VCaP (cell line): ENCODE data around the gene B3GALT5.
A peak's percentile ranks its signal among the peaks of the same experiment; 100 is the strongest.

Source experiments
- H3K27ac ChIP-seq: fragments of 450-650 bp; 2 replicates; pipeline ENCODE4 v1.5.1; 2017
- TF ChIP-seq, protein P1 (sequence below): fragments of 450-650 bp; conservative IDR thresholded peaks from 2 replicates; pipeline ENCODE4 v1.5.1; 2017; ENCODE audit warnings: mild to moderate bottlenecking, moderate library complexity

Gene B3GALT5

DNA sequence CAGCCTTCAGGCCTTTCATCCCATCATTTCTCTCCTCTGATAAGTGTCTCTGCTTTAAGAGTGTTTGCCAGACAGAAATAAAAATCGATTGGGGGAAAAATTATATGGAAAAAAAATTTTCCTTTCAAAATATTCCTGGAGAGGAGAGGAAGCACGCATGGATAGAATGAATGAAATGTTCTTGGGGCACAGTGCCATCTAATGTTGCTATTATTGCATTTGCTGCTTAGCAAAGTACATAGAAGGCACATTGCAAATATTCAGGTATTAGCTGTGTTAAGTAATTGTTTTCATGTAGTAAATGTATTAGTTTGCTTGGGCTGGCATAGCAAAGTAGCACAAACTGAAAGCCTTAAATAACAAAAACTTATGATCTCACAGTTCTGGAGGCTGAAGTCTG lies 18.1 kb downstream of the B3GALT5 start:
- peak overlapping the region; percentile 53 for H3K27ac ChIP-seq
- TF ChIP-seq, protein P1, sequence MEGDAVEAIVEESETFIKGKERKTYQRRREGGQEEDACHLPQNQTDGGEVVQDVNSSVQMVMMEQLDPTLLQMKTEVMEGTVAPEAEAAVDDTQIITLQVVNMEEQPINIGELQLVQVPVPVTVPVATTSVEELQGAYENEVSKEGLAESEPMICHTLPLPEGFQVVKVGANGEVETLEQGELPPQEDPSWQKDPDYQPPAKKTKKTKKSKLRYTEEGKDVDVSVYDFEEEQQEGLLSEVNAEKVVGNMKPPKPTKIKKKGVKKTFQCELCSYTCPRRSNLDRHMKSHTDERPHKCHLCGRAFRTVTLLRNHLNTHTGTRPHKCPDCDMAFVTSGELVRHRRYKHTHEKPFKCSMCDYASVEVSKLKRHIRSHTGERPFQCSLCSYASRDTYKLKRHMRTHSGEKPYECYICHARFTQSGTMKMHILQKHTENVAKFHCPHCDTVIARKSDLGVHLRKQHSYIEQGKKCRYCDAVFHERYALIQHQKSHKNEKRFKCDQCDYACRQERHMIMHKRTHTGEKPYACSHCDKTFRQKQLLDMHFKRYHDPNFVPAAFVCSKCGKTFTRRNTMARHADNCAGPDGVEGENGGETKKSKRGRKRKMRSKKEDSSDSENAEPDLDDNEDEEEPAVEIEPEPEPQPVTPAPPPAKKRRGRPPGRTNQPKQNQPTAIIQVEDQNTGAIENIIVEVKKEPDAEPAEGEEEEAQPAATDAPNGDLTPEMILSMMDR, result peak; percentile 74

DNA sequence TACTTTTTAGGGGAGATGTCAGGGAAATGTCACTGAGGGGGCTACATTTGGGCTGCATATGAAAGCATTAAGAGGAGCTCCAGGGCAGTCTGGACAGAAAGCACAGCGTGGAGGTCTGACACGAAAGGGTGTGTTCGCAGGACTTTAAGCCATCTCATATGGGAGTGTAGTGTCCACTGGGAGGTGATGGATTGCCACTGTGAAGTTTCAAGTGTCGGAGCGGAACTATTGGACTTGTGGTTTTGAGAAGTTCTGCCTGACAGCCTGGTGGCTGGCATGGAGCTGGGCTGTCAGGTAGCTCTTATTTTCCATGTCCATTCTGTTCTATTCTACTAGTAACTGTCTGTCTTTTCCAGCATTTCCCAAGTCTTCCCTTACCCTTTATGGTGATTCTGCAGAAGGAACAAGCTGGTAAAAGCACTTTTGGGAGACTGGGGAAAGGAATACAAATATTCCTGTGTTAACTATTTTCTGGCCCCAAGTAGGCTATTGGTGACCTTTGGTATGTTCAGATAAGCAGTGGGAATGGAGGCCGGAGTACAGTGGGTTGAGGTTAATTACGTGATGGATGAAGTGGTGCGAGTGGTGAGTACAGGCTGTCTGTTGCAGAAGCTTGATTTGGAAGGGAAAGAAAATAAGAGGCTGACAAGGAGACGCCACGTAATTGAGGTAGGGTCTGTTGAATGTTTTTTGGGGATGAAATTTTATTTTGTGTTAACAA lies 19.3 kb downstream of the B3GALT5 start:
- H3K27ac ChIP-seq, result peak overlapping the region; percentile 53
- TF ChIP-seq, protein P1, result no peak

DNA sequence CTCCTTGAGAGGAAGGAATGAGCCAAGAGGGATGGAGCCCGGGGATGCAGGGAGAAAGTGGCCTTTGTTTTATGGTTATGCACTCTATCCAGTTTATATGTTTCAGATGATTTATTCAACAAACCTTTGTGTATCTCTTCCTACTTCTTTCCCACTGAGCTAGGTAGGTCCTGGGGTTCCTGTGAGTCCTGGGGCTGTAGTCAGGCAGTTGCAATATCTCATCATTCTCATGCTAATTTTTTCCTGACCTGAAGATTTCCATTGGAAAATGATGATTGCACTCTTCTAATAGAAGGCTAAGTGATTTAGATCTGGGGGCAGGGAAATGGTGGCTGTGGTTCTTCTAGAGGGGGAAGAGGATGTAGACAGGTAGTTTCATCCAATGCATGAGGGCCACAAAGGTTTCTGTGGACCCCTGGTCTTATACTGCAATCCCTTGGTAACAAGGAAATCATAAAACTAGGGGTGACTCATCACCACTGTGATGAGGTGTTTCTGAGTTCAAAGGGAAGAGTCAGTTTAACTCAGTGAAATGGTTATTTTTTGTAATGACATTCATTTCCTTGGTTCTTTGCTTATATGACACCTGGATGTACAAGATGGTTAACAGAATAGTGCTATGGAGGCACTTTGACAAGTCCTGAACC lies 20.2 kb downstream of the B3GALT5 start:
- TF ChIP-seq, protein P1, result no peak
- no peak overlapping the region for H3K27ac ChIP-seq

DNA sequence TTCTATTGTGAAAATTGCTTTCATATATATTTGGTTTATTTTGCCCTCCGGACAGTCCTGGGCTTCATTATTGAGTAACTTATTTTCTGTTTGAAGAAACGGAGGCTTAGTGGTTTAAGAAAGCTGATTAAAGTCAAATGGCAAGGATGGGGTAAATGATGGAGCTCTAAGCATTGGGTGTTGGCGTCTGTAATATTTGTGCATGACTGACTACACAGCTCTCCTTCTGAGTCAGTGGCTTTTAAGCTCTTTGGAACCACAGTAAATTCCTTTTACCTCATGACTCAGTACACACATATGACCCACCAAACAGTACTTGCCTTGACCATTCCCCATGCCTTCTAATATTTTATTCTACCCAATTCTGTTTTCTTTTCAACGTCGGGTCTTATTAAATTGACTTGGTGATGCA lies 21.0 kb downstream of the B3GALT5 start:
- TF ChIP-seq, protein P1, result no peak
- H3K27ac ChIP-seq, result no peak overlapping the region

DNA sequence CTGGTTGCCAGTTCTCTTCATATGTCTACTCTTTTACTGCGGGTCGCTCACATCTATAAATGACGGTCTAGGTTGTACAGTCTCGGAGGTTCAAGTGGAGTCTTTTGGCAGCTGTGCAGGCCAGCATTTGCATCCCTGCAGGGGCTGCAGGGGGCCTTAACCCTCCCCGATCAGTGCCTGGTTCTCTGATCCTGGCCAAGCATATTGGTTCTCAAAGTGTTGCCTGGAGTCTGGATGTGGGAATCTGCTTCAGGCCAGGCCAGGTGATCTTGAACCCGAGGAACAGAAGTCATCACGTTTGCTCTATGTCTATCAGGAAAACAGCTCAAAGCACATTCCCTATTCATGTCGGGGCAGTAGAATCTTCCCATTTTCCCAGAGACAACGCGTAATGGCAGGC lies 21.8 kb downstream of the B3GALT5 start:
- H3K27ac ChIP-seq, result no peak overlapping the region

DNA sequence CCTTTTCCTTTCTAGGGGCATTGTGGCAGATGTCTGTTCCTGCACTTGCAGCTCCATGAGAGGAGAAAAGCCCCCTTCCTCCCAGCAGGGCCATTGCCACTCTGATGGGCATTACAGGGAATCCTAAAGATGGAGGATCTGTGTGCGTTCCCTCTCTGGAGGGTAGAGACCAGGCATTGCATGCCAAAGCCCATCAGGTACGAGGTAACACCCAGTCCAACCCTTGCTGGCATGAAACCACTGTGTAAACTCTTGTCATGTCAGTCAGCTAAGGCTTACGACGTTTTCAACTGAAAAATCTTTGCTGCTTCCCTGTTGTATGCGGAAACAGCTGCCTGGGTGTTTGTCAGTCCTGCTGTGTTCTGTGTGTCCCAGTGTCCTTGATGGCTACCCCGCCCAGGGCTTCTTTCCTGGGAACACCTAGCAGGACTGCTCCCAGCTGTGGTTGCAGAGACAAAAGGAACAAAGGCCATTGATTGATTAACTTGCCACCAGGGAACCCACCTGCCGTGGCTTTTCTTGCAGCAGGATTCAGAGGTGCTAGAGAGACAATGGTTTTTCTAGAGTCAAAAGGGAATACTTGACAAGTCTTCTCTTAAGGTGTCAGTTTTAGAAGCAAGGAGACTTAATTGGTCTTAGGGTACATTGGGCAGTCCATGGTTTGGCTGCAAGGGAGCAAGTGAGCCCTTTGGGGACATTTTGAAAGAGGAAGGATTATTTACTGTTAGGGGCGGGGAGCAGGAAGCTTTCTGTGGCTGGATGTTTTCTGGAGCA lies 24.6 kb downstream of the B3GALT5 start:
- peak overlapping the region; percentile 88; the same call in 1 of the 2 replicates for H3K27ac ChIP-seq
- TF ChIP-seq, protein P1, result no peak

More for the DNA sequence above, 21.8 kb downstream of the B3GALT5 start:
- TF ChIP-seq, protein P1, result no peak

DNA sequence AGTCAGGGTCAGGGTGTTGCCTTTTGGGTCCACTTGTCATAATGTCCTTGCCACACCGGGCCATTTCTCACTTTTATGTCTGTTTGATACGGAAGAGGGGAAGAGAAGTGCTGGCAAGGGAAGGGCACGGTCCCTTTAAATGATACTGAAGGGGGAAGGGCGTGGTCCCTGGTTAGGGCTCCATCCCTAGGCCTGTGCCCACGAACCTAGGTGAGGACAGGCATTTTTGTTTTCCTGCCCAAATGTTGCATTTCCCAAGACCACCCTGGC lies 25.2 kb downstream of the B3GALT5 start:
- peak overlapping the region; percentile 88; the same call in 1 of the 2 replicates for H3K27ac ChIP-seq
- TF ChIP-seq, protein P1, result no peak
